NCI-H2196 treated with DMSO at 0.1 percent for 48 hours (cell line): ENCODE results near the gene TGFBR3.

Experiments
- DNase-seq: peaks from one replicate; lab custom pipeline; 2025; ENCODE audit not compliant: unreplicated experiment; lab: John Stamatoyannopoulos, UW

TGFBR3 gene

DNA sequence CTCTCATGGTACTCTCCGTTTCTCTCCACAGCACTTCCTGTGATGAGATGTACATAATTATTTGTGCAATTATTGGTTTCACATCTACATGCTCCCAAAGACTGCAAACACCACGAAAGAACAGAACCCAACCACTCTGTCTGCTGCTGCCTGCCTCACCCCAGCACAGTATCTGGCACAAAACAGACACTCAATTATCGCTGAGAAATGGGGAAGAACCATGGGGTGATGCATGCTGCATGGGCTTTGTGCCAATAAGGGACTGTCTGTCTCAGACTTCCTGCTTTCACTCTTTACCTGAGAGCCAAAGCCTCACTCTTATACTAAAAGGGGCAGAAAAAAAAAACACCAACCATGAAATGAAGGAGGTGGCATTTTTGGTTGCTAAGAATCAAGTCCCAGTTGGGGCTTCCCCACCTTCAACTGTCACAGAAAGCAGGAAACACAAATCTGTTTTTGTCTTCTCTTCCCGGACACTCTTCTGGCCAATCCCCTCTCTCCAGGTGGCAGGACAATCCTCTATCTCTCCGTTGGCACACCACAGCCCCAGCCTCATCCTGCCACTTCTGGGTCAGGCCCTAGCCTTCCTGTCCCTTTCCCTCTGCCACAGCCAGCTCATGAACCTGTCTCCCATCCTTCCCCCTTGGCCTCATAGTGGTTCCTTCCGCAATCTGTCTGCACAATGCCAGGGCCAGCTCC lies 82.0 kb downstream of the TGFBR3 start:
- no peak for DNase-seq

- DNase-seq = no peak
These were observed 82.8 kb downstream of the TGFBR3 start for GRCh38 chr1:91803123-91803522.

DNA sequence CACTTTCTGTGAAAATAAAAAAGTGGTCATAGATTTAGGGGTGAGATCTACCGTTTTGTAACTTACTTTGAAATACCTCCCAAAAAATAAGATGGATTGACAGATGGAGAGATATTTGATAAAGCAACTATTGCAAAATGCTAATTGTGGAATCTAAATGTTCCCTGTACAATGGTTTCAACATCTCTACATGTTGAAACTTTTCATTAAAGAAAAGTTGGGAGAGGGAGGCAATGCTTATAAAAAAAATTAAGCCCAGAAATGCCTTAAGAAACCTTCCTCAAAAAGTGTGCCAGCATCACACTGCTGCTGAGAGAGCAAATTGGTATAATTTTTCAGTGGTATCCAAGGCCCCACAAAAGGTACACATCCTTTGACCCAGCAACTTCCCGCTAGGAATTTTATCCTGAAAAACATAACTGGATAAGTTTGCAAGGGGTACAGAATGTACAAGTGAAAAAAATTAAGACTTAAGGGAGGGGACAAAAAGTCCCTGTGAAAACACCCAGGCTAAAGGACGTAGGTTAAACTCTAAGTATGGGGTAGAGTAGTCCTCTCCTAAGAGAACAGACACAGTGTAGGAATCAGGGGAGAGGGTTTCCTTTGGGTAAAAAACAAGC lies 84.3 kb downstream of the TGFBR3 start:
- DNase-seq = no peak

- no peak for DNase-seq
These were observed 86.1 kb downstream of the TGFBR3 start for GRCh38 chr1:91799863-91800262.

DNA sequence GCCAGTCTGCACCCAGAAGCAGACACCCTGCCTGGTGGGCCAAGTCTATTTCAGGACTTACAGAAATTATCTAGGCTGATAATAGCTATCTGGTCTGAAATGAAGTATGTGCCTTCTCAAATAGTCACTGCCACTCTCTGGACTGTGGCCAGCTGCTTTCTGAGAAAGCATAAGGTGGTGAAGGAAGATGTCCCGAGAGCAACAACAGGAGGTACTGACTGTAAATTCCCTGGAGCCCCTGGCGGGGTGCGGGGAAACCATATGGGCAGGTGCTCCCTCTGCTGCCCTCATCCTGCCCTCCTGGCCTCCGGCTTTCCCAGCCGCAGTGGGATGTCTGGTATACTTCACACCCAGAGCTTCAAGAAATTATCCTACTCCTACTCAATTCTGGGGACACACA lies 86.8 kb downstream of the TGFBR3 start:
- DNase-seq = no peak

DNA sequence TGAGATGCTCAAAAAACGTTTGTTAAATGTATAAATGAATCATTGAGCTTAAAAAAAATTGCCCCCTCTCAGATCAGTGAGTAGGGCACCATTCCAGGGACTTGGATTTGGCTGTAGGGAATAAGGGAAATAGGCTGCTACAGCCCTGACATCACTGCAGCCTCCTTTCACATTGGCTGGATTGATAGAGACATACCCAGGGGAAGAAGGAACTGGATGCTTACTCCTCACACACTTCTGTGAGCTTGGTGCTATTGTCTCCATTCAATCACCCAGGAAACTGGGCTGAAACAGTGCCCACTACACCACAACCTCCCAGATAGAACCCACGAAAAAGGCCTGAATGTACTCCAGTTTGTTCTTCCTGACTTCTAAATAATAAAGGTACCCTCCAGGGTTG lies 87.2 kb downstream of the TGFBR3 start:
- DNase-seq = no peak

- DNase-seq = no peak
These were observed 87.7 kb downstream of the TGFBR3 start for GRCh38 chr1:91798241-91798648.

- no peak for DNase-seq
These were observed 88.8 kb downstream of the TGFBR3 start for GRCh38 chr1:91797164-91797563.

GRCh38 chr1:91796390-91796654 lies 89.6 kb downstream of the TGFBR3 start:
- no peak for DNase-seq

DNA sequence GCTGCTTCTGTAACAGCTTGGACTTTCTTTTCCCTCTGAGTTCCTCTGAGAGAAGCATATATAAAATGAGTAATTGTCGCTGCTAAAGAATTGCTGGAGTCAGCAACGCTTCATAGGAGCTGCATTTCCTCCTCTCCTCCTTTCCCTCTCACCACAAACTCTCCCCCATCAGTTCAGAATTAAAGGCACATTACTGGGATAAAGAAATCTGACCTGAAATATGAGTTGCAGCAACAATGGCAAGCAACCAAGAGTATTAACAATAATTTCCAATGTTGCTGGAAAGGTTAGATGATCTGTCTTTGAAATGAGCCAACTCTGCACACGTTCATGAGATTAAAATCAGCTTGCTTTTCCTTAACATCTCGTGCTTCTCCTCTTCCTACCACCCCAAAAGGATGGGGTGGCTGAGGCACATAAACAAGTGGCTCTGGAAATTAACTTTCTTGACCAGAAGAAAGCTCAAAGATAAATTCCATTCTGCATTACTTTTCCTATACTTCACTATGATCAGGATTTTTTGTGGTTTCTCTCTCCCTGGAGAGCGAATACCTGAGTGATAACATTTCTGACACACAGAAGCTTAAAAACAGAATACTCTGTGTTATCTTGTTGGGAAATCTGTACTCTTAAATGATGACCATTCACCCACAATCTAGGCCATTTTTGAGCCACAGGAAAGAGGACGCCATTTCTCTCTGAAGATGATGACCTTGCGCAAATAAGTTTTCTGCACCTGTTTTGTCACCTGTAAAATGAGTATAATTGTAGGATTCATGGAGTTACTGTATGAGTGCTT lies 90.2 kb downstream of the TGFBR3 start:
- peak; percentile 45 for DNase-seq

- no peak for DNase-seq
These were observed 92.1 kb downstream of the TGFBR3 start for GRCh38 chr1:91793877-91794276.

DNA sequence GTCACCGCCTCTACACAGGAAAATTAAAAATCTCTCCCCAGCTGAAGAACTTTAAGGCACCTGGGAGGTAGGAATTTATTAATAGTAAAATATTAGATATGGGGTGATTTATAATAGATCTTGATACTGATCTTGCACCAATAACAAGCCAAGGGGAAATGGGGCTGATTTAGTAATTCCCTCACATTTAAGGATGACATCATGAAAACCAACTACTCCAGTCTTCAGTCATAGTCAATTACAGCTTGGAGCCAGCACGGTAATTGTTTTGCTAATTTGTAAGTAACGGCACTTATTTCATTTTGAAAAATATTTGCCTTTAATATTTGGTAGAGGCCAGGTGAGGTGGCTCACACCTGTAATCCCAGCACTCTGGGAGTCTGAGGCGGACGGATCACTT lies 92.8 kb downstream of the TGFBR3 start:
- no peak for DNase-seq

GRCh38 chr1:91792489-91793071 lies 93.4 kb downstream of the TGFBR3 start:
- DNase-seq = no peak

- DNase-seq = no peak
These were observed 94.1 kb downstream of the TGFBR3 start for GRCh38 chr1:91791691-91792488.

DNA sequence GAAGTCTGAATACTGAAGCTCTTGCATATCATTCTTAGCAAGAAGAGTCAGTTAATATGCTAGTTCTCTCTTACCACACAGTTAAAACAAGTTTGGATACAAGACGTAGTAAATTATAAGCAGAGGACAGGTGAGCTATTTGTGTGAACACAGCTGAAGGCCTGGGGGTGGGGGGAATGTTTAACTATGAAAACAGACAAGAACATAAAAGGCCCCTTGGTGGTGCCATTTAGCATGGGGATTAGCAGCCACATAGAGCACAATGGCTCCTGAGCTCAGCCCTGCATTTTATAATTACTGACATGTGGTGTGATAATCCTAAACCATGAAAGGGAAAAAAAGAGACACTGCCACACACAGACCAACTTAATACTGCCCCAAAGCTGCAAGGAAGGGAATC lies 94.8 kb downstream of the TGFBR3 start:
- DNase-seq = no peak

DNA sequence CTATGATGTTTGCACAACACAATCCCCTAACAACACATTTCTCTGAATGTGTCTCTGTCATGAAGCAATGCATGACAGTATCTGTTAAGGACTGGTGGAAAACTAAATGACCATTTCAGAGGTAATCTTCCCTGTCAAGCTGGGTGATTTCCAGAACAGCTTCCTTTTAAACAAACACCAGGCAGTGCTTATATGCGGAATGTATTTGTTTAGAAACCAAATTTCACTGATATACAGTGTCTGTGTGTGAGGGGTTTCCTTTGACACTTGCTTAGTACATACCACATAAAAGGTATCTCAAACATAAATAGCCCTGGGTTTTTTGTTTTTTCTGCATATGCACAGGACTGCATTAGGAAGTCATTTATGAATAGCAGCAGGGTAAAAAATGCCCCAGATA lies 95.6 kb downstream of the TGFBR3 start:
- DNase-seq = no peak

DNA sequence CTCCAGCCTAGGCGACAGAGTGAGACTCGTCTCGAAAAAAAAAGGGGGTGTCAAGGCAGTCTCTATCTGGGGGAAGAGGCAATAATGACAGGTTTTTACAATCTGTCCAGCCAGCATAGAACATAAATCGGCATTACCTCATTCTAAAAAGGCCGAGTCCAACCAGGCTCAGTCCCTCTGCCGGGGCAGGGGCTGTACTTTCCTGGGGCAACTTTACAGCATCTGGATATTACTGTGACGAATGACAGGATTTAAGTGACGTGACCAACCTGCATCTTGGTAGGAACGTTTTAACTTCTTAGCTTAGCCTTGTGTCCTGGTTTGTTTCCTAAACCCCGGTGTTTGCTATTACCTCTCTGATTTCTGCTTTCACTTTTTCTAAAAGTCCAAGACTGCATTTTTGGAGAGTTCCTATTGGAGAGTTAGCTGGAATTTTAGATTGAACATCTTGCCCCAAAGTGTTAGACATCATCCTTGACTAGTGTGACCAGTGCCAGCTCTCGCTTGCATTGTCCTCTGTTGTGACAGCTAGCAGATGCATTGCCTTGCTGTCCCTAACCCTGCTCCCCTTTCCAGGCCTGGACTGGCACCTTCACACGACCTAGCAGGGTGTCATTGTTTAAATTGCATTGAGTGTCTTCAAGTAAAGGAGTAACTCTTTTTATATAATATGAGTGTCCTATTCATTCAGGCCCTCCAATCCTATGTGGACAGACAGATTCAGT lies 96.5 kb downstream of the TGFBR3 start:
- DNase-seq = no peak

- DNase-seq = no peak
These were observed 98.0 kb downstream of the TGFBR3 start for GRCh38 chr1:91787919-91788318.

- no peak for DNase-seq
These were observed 101.3 kb downstream of the TGFBR3 start for GRCh38 chr1:91784616-91785015.

DNA sequence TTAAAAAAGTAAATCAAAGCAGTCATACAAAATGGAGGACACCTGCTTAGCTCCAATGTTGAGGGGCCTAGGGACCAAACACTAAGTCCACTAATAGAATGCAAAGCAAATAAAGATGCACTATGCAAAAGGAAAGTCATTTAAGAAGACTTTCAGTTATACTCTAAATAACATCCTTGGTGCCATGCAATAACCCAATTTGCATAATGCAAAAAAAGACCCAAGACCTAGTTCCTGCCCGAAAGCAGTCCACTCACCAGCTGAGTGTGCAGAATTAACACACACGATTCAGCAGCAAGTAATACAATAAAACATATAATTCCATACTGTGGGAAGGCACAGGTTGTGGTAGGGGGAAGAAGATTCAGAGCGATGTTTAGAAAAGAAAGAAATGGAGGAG lies 101.8 kb downstream of the TGFBR3 start:
- no peak for DNase-seq
